Measurements from ENCODE around the gene ASAH2. TPM values are rescaled to one million over a fixed set of nuclear protein-coding genes. Genes with fewer than 3 reads are reported as not detected.

ASAH2 gene
- 1 to 10 TPM in 1 of 4 donors, under 1 TPM in 3; 0.37 to 1.6 (median 0.49) TPM for total RNA-seq

GRCh38 chr10:50251394-50251793 is at the start of gene ASAH2:
TSS of gene ASAH2 (minus strand) at chr10:50251516. CDS start at chr10:50248610, 2,906 bp downstream.
- TF ChIP-seq CTCF (IDR thresholded peaks at IDR 0.05): no peak
- no peak for ATAC-seq (ENCODE audit: low FRiP score)
- DNase-seq (ENCODE audit: low spot score): no peak

GRCh38 chr10:50299948-50300669 is 48.8 kb upstream of the ASAH2 start:
- no peak for TF ChIP-seq CTCF (IDR thresholded peaks at IDR 0.05)
- DNase-seq (ENCODE audit: low spot score) (no peak), ATAC-seq (ENCODE audit: low FRiP score) (no peak)

- ATAC-seq (ENCODE audit: low FRiP score) (no peak), DNase-seq (ENCODE audit: low spot score) (no peak)
- no peak for TF ChIP-seq CTCF (IDR thresholded peaks at IDR 0.05)
Measured at GRCh38 chr10:50295367-50295766, 44.1 kb upstream of the ASAH2 start.

GRCh38 chr10:50294582-50294981 is 43.3 kb upstream of the ASAH2 start:
- no peak for TF ChIP-seq CTCF (IDR thresholded peaks at IDR 0.05)
- DNase-seq (ENCODE audit: low spot score) (no peak), ATAC-seq (ENCODE audit: low FRiP score) (no peak)

GRCh38 chr10:50293513-50294313 is 42.4 kb upstream of the ASAH2 start:
- ATAC-seq (ENCODE audit: low FRiP score) (no peak), DNase-seq (ENCODE audit: low spot score) (no peak)
- no peak for TF ChIP-seq CTCF (IDR thresholded peaks at IDR 0.05)

GRCh38 chr10:50291261-50291850 is 40.0 kb upstream of the ASAH2 start:
- ATAC-seq (ENCODE audit: low FRiP score) (no peak), DNase-seq (ENCODE audit: low spot score) (no peak)
- TF ChIP-seq CTCF (IDR thresholded peaks at IDR 0.05): no peak

All from omental fat pad (tissue), 4 donors.